Measurements from ENCODE around the gene NPR3.

NPR3 gene

DNA sequence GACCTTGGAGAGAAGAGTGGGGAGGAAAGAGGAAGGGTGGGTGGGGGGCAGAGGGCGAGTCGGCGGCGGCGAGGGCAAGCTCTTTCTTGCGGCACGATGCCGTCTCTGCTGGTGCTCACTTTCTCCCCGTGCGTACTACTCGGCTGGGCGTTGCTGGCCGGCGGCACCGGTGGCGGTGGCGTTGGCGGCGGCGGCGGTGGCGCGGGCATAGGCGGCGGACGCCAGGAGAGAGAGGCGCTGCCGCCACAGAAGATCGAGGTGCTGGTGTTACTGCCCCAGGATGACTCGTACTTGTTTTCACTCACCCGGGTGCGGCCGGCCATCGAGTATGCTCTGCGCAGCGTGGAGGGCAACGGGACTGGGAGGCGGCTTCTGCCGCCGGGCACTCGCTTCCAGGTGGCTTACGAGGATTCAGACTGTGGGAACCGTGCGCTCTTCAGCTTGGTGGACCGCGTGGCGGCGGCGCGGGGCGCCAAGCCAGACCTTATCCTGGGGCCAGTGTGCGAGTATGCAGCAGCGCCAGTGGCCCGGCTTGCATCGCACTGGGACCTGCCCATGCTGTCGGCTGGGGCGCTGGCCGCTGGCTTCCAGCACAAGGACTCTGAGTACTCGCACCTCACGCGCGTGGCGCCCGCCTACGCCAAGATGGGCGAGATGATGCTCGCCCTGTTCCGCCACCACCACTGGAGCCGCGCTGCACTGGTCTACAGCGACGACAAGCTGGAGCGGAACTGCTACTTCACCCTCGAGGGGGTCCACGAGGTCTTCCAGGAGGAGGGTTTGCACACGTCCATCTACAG, 760 bp downstream of the NPR3 start:
- in situ Hi-C loops (cut with HindIII; ENCODE audit: low sequenced_read_pairs) = no loop called here

DNA sequence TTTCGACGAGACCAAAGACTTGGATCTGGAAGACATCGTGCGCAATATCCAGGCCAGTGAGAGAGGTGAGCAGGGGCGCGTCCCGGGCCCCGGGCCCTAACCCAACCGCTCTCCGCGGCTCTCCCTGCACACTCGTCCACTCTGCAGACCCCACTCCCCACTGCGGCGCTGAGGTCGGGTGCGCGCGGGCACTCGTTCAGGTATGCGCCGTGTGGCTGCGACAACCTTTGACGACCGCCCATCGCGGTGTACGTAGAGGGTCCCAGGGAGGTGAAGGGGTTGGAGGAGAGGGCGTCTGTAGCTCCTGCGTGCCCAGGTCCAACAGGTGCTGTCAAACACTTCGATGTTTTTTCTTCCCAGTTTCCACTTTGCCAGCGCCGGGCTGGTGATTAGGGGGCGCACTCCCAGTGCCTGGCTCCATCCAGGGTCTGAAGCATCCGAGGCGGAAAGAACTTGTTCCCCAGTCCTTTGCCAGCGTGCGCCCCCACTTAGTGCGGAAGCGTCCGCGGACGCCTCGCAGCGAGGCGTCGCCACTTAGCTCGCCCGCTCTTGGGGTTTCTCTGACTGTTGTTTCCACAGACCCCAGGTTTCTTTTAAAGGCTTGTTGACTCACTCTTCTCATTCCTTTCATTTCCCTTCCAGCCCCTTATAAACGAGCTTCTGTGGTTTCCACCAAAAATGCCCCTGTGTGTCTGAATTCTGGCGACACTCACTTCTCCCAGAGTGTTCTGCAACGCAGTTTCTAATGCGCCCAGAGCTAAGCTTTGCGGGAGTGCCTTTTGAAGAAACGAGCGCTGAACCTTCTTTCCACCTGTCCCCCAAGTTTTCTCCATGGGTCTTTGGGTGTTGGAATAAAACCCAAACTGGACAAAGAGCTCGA, 1.6 kb downstream of the NPR3 start:
- in situ Hi-C loops (cut with HindIII; ENCODE audit: low sequenced_read_pairs) = no loop called here

GRCh38 chr5:32713361-32713769, 2.2 kb downstream of the NPR3 start:
- in situ Hi-C loops (cut with HindIII; ENCODE audit: low sequenced_read_pairs) = no loop called here

DNA sequence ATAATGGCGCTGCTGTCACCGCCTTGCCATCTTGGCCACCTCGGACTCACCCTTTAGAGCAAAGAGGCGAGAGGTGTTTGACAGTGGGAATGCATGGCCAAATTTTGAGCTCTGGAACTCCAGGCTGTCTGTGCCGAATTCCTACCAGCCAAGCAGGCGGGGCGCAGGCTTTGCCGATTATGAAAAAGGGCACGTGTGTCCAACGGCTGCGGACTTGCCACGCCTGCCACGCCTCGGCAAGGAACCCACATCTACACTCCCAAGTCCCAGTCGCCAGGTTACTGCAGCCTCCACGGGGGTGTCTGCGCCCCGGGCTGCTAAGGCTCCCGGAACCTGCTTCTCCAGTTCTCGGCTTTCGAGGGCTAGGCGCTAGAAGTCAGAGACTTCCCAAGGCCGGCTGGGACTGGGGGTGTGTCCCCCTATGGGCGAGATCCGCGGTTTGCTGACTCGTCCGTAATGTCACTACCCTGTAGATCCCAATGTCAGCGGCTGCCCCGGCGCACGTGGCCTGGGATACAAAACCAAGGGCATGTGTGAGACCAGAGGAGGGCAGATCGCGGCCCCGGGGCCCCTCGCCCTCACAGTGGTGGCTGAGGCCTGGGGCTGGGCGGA, 2.8 kb downstream of the NPR3 start:
- in situ Hi-C loops (cut with HindIII; ENCODE audit: low sequenced_read_pairs) = no loop called here

- in situ Hi-C loops (cut with HindIII; ENCODE audit: low sequenced_read_pairs) = no loop called here
Observed at GRCh38 chr5:32714836-32715235, 3.7 kb downstream of the NPR3 start.

DNA sequence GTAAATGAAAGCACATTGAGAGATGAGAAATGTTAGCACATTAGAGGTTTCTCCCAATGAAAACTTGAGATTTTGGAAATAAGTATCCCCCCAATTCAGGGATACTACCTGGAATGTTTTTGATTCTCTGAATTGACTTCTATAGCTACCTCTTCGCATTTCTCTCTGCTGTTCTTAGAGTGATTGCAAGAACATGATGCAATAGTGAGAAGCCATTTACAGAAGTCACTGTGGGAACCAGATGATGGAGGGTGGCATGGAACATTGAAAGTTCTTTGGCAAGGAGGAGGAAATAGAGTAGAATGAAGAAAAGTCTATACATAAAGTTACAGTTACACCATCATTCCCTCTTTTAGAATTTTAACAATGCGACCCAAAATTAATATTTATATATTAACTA, 9.2 kb downstream of the NPR3 start:
- in situ Hi-C loops (cut with HindIII; ENCODE audit: low sequenced_read_pairs) = no loop called here

DNA sequence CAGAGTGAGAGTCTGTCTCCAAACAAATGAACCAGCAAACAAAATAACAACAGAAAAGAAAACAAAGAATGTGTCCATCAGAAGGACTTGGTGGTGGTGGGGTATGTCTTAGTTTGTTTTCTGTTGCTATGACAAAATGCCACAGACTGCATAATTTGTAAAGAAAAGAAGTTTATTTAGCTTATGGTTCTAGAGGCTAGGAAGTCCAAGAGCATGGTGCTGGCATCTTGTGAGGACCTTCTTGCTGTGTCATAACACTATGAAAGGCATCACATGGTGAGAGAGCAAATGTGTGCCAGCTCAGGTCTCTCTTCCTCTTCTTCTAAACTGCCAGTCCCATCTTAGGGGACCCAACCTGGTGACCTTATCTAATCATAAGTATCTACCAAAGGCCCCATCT, 10.5 kb downstream of the NPR3 start:
- in situ Hi-C loops (cut with HindIII; ENCODE audit: low sequenced_read_pairs) = no loop called here

DNA sequence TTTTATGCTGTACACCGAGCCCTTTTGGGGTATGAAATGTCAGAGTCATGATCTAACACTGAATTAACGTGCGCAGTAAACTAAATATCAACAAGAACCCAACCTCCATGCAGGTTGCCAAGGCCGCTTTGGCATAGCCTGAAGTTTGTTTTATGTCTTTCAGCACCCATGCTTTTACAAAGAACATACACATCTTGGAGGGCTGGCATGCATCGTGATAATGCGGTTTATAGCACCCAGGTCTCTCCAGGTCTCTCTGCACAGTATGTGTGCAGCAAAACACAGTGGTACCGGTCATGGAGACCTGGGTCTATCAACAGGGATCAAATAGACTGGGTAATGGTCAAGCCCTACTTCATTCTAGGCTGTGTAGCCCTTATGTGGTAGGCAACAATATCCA, 11.8 kb downstream of the NPR3 start:
- in situ Hi-C loops (cut with HindIII; ENCODE audit: low sequenced_read_pairs) = no loop called here

DNA sequence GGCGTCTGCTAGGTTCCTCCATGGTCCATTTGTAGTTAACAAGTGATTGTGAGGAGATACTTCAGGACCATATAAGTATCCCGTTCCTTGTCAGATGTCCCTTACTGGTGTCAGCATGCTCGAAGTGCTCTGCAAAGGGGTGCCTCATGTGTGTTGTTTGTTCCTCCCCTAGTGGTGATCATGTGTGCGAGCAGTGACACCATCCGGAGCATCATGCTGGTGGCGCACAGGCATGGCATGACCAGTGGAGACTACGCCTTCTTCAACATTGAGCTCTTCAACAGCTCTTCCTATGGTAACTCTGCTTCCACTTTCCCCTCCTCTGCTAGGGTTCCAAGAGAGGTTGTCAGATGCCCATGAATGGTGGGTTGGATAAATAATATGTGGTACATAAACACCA, 13.4 kb downstream of the NPR3 start:
- in situ Hi-C loops (cut with HindIII; ENCODE audit: low sequenced_read_pairs) = no loop called here

- in situ Hi-C loops (cut with HindIII; ENCODE audit: low sequenced_read_pairs) = no loop called here
Observed at GRCh38 chr5:32726086-32726557, 15.0 kb downstream of the NPR3 start.

DNA sequence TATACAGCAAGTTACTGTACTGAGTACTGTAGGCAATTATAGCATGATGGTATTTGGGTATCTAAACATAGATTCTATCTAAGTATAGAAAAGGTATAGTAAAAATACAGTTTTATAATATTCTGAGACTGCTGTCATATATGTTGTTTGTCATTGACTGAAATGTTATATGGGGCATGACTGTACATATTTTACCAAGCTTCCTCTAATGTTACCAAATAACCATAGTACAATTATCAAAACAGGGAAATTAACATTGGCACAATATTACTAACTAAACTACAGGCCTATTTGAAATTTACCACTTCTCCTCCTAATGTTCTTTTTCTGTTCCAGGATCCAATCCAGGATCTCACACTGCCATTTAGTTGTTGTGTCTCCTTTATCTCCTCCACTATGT, 18.5 kb downstream of the NPR3 start:
- in situ Hi-C loops (cut with HindIII; ENCODE audit: low sequenced_read_pairs) = no loop called here

DNA sequence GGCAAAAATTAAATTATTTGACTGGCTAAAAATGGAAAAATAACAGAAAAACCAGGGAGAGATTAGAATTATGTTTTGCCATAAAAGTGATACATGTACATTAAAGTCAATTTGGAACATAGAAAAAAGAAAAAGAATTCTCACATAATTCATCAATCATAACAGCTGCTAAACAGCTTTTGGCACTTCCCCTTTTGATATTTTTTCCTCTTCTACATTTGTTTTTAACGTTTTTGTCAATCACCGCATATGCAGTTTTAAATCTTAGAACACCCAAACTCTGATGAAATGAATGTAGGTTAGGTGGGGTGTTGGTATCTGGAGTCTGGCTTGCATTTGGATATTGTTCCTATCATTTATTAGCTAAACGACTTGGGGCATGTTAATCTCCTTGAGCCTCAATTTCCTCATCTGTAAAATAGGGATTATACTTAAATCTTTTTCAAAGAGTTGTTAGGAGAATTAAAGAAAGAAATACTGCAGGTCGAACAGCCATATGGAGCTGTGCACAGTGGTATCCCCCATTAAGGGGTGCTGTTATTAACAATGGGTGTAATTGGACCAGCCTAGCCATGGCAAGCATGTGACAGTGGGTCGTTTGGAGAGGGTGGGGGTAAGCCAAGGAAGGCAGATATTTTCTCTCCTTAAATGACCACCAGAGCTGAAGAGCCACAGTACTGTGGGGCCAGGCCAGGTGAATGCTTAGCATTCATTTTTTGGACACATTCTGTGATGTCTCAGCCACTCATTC, 22.6 kb downstream of the NPR3 start:
- in situ Hi-C loops (cut with HindIII; ENCODE audit: low sequenced_read_pairs) = no loop called here

- in situ Hi-C loops (cut with HindIII; ENCODE audit: low sequenced_read_pairs) = no loop called here
Observed at GRCh38 chr5:32734827-32735378, 23.8 kb downstream of the NPR3 start.

- in situ Hi-C loops (cut with HindIII; ENCODE audit: low sequenced_read_pairs) = no loop called here
Observed at GRCh38 chr5:32735512-32735911, 24.4 kb downstream of the NPR3 start.

DNA sequence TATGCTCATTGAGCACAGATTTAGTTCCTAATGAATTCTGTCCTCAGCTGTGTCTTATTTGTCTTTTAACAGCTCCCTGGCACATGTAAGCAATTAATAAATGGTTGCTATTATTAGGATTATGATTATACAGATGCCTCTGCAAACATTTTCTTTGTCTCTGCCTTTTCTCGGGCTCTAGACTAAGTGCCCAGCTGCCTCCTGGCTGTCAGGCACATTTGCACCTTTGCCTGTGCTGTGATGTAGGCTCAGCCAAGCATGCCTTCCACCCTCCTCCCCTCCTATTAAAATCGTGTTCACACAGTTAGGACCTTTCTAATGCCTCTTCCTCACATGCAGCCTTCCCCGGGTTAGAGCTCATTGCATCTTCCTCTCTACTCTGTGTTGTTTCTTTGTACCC, 25.7 kb downstream of the NPR3 start:
- in situ Hi-C loops (cut with HindIII; ENCODE audit: low sequenced_read_pairs) = no loop called here

DNA sequence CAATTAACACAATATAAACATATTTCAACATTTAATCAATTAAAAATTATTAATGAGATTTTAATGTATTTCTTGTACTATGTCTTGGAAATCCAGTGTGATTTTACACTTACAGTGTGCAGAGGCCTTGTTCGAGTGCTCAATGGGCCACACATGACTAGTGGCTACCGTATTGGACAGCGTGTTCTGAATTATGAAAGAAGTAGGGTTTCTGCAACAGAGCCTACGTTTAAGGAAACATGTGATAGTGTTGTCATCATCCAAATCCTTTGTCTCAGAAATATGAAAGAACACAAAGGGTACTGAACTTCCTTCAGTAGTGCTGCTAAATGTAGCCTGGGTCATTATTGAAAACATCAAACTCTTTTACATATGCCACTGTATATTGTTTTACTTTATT, 29.5 kb downstream of the NPR3 start:
- in situ Hi-C loops (cut with HindIII; ENCODE audit: low sequenced_read_pairs) = no loop called here

DNA sequence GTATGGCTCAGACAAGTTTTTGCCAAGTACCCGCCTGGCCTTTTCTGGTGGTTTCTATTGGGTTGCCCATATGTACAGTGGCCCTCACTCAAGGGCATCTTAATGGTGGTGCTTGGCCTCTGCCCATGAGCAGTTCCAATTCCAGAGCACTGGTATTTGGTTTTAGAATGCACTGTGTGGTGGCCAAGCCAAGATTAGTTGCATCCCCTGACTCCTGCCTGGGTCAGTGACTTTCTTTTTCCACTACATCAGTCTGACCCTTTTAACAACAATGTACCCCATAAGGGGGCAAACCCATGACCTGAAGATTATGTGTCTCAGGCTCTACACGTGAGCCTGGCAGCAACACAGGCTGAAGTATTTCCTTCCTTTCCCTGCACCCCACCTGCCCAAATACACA, 34.2 kb downstream of the NPR3 start:
- in situ Hi-C loops (cut with HindIII; ENCODE audit: low sequenced_read_pairs) = no loop called here

GRCh38 chr5:32752411-32752810, 41.3 kb downstream of the NPR3 start:
- in situ Hi-C loops (cut with HindIII; ENCODE audit: low sequenced_read_pairs) = no loop called here

GRCh38 chr5:32753051-32753450, 41.9 kb downstream of the NPR3 start:
- in situ Hi-C loops (cut with HindIII; ENCODE audit: low sequenced_read_pairs) = no loop called here

DNA sequence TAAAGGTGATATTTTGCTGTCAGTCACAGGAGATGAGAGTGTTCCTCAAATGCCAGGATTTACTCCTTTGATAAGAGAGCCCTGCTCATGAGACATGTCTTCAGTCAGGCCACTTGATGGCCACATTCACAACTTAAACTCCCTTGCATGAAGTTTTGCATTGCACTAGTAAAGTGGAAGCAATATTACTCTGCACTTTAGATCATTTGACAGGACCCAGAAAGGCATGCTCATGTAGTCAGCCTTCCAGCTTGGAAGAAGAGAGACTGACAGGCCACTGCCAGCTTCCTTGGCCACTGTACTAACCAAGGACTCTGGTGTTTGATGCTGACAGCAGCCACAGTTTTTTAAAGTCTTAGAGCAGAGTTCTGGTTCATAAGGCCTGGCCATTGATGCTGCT, 42.6 kb downstream of the NPR3 start:
- in situ Hi-C loops (cut with HindIII; ENCODE audit: low sequenced_read_pairs) = no loop called here

DNA sequence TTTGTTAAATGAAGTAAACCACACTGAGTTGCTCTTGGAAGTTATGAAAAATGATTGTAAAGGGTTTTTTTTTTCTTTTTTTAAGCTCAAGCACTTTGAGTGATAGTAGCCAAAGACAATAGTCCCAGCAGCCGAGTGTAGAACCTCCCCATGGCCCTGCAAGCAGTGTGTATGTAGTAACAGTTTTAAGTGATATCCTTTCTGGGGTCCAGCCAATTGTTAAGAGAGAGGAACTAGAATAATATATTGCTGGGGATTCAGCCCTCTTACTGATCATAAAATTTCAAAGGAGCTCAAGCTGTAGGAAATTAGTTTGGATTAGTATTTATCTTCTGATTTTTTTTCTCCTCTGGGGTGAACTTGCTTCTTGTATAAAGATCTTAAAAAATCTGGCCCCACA, 43.2 kb downstream of the NPR3 start:
- in situ Hi-C loops (cut with HindIII; ENCODE audit: low sequenced_read_pairs) = no loop called here
